GM23248 (cell line): ENCODE measurements around the gene PACRGL.

Experiments used
- EZH2 ChIP-seq: fragments of 200-600 bp; sonication (generic); IDR thresholded peaks from 2 replicates; pipeline ENCODE4 v1.6.1; 2018; ENCODE audit warnings: antibody characterized with exemption, mild to moderate bottlenecking; ENCODE audit not compliant: insufficient read depth, poor library complexity, severe bottlenecking
- EZH2phosphoT487 ChIP-seq: fragments of 200-600 bp; sonication (generic); IDR thresholded peaks from 2 replicates; pipeline ENCODE4 v1.6.1; 2018; ENCODE audit warnings: antibody characterized with exemption, moderate library complexity, mild to moderate bottlenecking, low read depth; ENCODE audit not compliant: insufficient read depth

- TF ChIP-seq EZH2: no peak
- TF ChIP-seq EZH2phosphoT487: no peak
These were observed 41.8 kb upstream of the PACRGL start for GRCh38 chr4:20658456-20658855.
